Ishikawa (cell line): ENCODE results near the gene HEATR5B.

Source experiments
- FOXM1 ChIP-seq: IDR thresholded peaks from 2 replicates; pipeline ENCODE4 v1.6.1; 2012; ENCODE audit warnings: low read depth, borderline replicate concordance
- RAD21 ChIP-seq: IDR thresholded peaks from 2 replicates; pipeline ENCODE4 v1.6.1; 2012; ENCODE audit warnings: low read depth
- USF1 ChIP-seq: IDR thresholded peaks from 2 replicates; pipeline ENCODE4 v1.6.1; 2012

DNA sequence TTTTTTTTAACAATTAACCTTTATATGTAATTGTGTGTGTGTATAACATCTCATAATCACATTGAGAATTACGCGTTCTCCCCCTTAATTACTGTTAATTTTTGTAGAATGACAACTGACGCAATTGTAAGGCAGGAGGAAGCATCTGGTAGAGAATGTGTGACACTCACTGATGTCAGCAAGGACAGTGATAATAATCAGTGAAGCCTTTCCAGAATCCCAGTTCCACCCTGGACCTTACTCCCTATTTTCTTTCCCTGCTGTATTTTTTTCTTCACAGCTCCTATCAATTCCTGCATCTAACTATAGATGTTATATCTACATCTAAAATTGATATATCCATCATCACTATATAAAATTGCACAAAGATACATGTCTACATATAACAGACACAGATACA lies 101.7 kb downstream of the HEATR5B start:
- TF ChIP-seq RAD21 (no peak), USF1 (no peak), FOXM1 (no peak)
